HUDEP-2 (cell line): Measurements from ENCODE around the gene HOGA1.
A peak's percentile ranks its signal among the peaks of the same experiment; 100 is the strongest.
"Not testable (repeated sequence)": the region's sequence is repeated elsewhere in the genome, so short reads cannot be mapped to it uniquely, and the experiment has no call there.

Experiments
- DNase-seq, 76 experiments: peaks; one replicate each; lab custom pipeline; 2025; ENCODE audit not compliant: unreplicated experiment in 76 of 76; lab: John Stamatoyannopoulos, UW

HOGA1 gene

DNA sequence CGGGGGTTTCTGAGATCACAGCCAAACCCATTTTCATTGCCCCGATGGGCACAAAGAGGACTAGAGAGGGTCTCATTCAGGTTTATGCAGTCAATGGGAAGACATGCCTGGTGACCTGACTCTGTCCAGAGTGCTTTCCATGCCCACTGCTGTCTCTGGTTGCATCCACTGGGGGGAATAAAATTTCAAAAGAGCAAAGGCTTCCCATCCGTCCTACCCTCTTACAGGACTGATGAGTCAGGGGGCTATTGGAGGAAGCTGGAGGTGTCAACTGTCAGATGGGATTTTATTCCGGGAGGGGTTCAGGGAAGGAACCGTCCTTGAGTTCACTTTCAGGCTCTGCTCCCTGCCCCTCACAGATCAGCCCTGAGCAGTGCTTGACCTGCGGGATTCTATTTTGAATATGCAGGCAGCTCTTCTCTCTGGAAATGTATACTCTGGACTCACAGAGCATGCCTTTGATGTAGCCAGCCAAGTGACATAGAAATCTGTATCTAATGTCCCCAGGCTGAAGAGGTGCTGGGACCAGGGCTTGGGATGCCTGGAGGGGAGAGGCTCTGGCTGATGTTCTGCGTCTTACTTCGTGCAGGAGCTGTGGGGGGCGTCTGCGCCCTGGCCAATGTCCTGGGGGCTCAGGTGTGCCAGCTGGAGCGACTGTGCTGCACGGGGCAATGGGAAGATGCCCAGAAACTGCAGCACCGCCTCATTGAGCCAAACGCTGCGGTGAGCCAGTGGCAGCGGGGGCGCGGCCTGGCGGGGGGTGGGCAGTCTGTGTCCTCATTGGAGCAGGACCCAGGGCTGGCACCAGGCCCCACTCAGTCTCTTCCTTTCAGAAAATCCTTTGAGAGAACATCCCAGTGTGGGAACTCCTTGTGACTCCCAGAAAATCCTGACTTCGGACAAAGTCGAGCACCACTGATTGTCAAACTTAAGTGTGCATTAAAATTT lies 17.4 kb downstream of the HOGA1 start:
- no peak for DNase-seq

DNA sequence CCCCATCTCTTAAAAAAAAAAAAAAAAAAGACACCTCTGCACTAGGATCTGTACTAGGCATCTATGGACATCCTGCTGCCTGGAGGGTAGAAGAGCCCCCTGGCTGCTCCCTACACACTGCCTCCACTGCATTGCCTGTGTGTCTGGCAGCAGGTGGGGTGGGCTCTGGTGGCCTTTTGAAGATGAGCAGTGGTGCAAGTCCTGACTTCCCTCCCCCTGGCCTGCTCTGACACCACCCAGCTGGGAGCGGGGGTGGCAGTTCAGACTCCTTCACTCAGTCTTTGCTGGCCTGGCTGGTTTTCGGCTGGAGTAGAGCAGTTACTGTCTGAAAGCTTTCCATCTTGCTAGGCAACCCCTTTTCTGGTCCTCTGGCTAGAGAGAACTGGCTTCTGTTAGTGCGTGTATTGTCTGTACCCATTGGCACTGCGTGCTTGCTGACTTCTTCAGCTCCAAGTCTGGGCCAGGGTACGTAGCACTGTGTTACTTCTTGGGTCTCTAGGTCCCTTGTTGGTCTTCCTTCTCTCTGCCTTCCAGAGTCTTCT lies 23.0 kb downstream of the HOGA1 start:
- DNase-seq = no peak

DNA sequence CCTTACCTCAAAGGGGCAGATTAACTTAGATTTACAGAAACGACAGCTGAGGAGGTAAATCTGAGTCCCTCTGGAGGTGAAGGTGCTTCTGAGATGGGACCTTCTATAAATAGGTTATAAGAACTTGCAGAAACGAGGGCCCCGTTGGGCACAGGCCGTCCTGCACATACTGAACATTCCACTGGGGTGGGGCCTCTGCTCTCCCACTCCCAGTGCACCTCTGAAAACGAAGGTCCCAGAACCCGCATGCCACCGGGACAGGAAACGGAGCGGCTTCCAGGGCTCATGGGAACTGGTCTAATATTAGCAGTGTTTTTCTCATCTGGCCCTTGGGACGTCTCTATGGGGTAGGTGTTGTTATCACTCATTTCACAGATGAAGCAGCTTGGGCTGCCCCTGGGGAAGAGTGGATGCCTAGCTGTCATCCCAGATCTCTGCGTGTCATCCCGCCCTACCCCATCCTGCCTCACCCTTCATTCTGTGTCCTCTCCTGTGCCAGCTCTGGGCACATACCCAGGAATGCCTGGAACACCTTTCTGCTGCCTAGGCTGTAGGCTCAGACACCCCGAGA lies 24.9 kb downstream of the HOGA1 start:
- DNase-seq = no peak

DNA sequence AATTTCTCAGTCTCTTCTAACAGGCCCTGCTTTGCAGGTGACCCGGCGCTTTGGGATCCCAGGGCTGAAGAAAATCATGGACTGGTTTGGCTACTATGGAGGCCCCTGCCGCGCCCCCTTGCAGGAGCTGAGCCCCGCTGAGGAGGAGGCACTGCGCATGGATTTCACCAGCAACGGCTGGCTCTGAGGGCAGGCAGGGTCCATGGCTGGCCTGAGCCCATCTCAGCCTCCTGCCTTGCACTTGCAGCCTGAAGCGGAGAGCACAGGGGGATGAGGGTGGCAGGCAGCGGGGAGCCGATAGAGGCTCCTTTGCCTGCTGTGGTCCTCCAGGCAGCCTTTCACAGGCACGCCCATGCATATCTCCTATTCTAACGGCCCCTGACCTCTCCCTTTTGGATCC lies 27.3 kb downstream of the HOGA1 start:
- DNase-seq = peak in 21 of 76 experiments; percentile 2 to 40 (median 14)

DNA sequence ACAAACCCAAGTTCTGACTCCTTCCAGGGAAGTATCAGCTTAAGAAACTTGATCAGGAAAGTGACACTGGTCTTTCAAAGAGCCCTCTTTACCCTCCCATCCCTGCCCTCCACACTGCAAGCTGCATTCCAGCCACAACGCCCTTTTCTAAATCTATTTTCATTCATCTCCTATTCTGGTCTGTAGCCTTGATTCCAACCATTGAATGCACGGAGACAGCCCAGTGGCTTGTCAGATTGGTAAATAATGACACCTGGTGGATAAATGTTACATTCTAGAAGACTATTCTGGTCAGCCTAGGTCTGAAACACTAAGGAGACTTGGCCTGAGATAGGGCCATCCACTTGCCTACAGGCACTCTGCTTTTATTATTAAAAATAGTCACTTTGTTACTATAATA lies 28.2 kb downstream of the HOGA1 start:
- DNase-seq = peak in 40 of 76 experiments; percentile 3 to 68 (median 37)

DNA sequence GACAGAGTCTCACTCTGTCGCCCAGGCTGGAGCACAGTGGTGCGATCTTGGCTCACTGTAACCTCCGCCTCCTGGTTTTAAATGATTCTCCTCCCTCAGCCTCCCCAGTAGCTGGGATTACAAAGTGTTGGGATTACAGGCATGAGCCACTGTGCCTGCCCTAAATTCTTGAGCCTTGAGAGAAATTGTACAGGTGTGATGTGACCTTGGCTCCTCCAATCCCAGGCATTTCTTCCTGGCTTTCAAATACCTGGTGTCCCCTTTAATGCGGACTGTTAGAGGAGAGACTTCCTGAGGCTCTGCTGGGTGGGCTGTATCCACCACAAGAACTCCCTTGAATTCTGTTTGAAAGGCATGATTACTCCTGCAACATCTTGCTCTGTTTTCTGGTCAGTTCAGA lies 34.1 kb downstream of the HOGA1 start:
- DNase-seq = no peak

DNA sequence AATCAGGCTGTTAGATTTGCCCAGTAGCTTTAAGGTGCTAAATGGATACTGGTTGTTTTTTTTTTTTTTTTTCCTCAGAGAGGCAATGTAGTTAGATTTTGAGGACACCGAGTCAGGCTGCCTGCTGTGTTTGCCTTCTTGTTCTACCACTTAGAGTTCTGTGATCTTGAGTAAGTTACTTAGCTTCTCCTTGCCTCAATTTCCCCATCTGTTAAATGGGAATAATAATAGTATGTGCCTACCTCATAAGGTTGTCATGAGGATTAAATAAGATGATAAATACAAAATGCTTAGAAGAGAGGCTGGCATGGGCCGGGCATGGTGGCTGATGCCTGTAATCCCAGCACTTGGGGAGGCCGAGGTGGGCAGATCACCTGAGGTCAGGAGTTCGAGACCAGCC lies 34.5 kb downstream of the HOGA1 start:
- no peak for DNase-seq

DNA sequence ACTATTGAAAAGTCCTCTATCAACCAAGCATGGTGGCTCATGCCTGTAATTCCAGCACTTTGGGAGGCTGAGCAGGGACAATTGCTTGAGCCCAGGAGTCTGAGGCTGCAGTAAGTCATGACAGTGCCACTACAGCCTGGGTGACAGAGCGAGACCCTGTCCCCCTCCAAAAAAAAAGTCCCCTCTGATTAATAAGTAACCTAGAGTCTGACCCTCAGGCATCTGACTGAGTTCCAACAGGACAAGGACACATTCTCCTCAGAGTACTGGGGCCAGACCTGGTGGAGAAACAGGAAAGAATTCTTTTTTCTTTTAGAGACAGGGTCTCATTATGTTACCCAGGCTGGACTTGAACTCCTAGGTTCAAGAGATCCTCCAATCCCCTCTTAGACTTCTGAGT lies 39.1 kb downstream of the HOGA1 start:
- no peak for DNase-seq

DNA sequence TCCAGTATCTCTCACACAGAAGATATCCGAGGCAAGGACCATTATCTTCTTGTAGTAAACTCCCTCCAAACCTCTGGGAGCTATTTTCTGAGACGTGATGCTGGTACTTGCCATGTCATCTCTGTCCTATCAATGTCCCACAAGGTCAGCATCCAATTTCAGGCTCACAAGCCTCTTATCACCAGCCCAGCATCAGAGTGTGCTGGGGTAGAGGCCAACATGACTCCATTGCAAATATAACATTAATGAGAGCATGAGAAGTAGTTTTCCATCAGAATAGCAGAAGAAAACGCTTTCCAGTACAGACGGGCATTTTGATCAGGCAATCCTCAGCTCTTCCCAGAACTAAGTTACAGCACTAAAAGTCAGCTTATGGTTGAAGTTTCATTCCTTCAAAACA lies 43.5 kb downstream of the HOGA1 start:
- peak in 43 of 76 experiments; percentile 5 to 70 (median 37) for DNase-seq

DNA sequence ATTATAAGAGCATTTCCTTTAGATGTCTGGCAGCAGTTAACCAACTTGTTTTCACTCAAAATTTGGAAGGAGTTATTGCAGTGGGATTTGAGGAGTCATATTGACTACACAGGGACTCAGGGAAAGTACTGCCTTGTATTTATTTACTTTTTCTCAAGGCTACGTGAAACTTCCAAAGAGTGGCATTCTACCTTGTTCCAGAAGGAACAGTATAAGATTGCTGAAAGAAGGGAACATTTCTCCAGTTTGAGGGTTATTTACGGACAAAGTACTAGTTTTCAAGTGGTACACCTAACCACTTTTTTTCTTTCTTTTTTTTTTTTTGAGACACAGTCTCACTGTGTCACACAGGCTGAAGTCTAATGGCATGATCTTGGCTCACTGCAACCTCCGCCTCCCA lies 44.0 kb downstream of the HOGA1 start:
- no peak for DNase-seq

DNA sequence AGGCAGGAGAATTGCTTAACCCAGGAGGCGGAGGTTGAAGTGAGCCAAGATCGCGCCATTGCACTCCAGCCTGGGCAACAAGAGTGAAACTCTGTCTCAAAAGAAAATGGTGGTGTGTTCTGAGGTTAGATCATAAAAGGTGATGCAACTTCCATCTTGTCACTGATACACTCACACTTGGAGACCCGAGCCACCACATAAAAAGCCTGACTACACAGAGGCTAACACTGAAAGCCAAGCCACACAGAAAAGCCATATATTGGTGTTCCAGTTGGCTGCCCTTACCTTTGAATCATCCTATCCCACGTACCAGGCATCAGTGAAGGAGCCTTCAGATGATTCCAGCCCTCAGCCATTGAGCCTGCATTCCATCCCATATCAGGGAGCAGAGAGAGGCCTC lies 45.1 kb downstream of the HOGA1 start:
- no peak for DNase-seq

DNA sequence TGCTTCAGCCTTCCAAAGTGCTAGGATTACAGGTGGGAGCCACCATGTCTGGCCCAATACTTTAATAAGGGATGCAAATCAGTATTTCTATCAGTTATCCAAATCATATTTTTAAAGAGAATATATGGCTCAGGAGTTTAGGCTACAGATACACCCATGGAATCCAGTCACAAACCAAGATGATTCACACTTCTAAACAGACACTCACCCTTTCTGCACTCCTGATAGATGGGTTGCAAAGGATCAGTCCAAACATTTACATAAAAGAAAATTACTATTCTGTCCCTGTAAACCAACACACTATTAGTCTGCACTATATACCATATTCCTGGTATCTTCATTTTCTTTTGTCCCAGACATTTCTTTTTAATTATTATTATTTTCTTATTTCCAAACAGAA lies 46.9 kb downstream of the HOGA1 start:
- DNase-seq = no peak

DNA sequence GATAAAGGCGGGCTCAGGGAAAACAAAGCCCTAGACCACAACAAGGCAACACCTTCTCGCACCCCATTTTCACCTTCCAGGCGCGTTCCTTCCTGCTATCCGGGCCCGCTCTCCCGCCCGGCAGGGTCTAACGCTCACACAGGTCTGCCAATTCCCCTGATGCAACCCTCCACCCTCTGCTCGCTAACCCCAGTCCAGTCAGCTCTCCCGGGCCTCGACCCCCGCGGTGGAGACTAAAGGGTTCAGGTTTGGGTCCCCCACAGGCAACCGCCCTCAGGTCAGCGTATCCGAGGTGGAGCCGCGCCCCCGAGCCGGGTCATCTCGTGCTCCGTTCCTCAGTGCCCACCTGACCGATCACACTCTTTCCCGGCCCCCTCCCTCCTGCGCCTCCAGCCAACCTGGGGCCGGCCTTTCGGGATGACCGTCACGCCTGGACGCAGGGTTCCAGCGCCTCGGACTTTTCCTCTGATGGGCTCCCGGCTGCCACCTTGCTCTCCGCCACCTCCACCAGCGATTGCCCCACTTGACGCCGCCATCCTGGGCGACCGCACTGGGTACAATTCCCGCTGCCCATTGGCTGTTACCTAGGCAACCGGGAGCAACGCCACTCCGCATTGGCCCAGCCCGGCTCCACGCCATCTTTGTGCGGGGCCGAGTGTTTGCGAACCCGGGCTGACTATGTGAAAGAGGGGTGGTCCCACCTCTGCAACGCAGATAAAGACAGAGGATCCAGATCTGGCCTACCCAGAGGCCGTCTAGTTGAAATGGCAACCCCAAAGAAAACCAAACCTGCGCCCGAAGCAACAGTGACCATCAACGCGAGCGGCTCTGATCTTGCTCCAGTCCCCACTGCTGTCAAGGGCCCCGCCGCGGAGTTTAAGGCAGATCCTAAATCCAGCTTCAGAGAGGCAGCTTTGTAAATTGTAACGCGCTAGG lies 49.0 kb downstream of the HOGA1 start, which contains the start of gene MORN4:
TSS of gene MORN4 (minus strand) at position 552 of the 936 bp plus-strand sequence. CDS start 13,847 bp downstream, outside the sequence.
- peak; percentile 9 to 95 (median 89) for DNase-seq

DNA sequence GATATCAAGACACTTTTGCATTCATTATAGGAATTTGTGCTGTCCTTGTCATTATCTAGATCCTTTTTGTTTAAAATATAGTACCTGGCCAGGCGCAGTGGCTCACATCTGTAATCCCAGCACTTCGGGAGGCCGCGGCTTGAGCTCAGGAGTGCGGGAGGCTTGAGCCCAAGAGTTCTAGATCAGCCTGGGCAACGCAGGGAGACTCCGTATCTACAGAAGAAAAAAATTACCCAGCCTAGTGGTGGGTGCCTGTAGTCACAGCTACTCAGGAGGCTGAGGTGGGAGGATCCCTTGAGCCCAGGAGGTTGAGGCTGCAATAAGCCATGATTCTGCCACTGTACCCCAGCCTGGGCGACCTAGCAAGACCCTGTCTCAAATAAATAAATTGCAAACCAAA lies 49.7 kb downstream of the HOGA1 start:
- DNase-seq = peak in 32 of 76 experiments; percentile 10 to 64 (median 36)

DNA sequence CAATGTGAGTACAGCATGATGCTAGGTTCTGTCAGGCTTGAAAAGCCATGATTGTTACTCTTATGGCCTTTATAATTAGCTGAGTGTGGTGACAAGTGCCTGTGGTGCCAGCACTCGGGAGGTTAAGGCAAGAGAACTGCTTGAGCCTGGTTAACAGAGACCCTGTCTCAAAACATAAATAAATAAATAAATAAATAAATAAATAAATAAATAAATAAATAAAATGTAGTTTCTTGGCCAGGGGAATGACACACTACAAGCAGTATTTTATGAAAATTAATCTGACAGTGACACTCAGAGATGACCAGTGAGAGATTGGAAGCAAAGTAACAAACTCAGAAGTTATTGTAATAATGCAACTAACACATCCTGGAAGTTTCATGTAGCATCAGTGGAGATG lies 51.4 kb downstream of the HOGA1 start:
- no peak for DNase-seq

DNA sequence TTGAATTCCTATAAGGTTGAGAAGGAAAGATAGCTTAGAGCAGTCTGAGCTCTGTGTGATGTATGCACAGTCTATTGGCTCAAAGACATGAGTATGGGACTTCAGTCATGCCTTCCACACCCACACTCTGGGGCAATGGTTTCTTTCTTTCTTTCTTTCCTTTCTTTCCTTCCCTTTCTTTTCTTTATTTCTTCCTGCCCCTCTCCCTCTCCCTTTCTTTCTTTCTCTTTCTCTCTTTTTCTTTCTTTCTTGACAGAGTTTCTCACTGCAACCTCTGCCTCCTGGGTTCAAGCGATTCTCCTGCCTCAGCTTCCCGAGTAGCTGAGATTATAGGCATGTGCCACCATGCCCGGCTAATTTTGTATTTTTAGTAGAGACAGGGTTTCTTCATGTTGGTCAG lies 54.9 kb downstream of the HOGA1 start:
- not testable (repeated sequence) for DNase-seq

DNA sequence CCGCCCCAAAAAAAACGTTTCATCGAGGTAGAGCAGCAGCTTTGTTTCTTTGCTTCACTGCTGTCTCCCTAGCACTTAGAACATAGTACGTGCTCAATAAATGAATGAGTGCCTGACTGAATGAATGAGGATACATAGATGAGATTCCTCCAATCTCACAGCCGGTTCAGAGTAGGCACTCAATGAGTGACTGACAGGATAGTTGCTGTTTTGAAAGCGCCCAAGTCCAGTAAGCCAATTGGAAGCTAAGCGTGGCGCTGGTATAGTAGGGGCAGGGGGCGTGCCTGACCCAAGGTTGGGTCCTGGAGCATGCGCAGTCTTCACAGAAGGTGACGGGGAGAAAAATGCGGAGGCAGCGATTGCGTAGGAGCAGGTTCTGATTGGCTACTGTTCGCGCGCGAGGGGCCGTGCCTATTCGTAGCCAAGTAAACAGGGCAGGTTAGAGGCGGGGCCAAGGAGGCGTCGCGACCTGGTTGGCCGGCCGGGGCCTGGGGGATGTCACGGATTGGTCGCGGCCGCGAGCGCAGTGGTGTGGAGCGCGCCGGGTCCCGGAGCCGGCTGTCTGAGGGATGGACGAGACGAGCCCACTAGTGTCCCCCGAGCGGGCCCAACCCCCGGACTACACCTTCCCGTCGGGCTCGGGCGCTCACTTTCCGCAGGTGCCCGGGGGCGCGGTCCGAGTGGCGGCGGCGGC lies 56.1 kb downstream of the HOGA1 start, which contains the start of gene PI4K2A:
TSS of gene PI4K2A (plus strand) at position 498 of the 694 bp plus-strand sequence. CDS start at position 570, 72 bp downstream.
- DNase-seq = peak in 75 of 76 experiments; percentile 46 to 99 (median 98)

DNA sequence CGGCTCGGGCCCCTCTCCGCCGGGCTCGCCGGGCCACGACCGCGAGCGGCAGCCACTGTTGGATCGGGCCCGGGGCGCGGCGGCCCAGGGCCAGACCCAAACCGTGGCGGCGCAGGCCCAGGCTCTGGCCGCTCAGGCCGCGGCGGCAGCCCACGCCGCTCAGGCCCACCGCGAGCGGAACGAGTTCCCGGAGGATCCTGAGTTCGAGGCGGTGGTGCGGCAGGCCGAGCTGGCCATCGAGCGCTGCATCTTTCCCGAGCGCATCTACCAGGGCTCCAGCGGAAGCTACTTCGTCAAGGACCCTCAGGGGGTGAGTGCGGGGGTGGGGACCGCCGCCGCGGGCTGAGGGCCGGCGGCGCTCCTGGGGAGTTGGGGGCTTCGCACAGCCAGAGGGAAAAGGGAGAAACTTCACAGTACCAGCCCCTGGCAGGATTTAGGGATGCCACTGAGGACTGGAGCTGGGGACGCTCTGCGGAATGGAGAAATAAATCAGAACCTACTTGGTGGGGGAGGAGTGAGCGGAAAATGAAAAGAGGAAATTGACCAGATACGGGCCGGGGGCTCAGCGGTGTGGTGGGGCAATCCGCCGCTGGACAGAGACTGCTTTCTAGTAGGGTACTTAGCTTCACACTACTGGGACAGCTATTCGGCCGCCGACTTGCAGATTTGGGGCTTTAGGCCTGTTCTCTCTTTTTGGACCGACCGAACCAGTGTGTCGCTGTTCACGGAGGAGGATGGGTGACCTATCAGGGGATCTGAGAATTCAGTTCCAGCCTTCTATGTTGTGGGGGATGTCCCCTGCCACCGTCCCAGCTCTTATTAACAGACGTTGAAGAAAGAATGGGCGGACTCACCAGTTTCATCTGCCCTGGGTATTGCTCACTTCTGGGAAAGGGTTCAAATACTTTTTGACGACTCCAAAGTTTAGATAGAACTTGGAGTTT lies 57.0 kb downstream of the HOGA1 start:
- peak in 29 of 76 experiments; percentile 3 to 57 (median 18) for DNase-seq
